Measurements from ENCODE around the gene PAX5. TPM values are rescaled to one million over a fixed set of nuclear protein-coding genes. Genes with fewer than 3 reads are reported as not detected.
A peak's percentile ranks its signal among the peaks of the same experiment; 100 is the strongest.

The PAX5 gene
- total RNA-seq, 3 donors from 2014 or later = 0.29 to 0.32 TPM; not detected in 1

- Histone ChIP-seq H3K4me1 (ENCODE audit: low read depth) (no peaks in the 10 kb centered on the region), H3K4me3 (no peak overlapping the region), H3K36me3 (ENCODE audit: low read depth) (no peaks in the 10 kb centered on the region), H3K9me3 (no peaks in the 10 kb centered on the region)
- ATAC-seq (no peak), DNase-seq (no peak)
- TF ChIP-seq CTCF (IDR thresholded peaks at IDR 0.05) = no peak
- intact Hi-C loops (cut with DNase I, micrococcal nuclease) = no loop called here
These were observed 67.5 kb downstream of the PAX5 start for GRCh38 chr9:36966371-36967097.

GRCh38 chr9:36964791-36965190 is 69.3 kb downstream of the PAX5 start:
- intact Hi-C loops (cut with DNase I, micrococcal nuclease) = no loop called here
- ATAC-seq = no peak
- Histone ChIP-seq H3K9me3 (no peaks in the 10 kb centered on the region), H3K36me3 (ENCODE audit: low read depth) (no peaks in the 10 kb centered on the region), H3K4me3 (no peak overlapping the region), H3K4me1 (ENCODE audit: low read depth) (no peaks in the 10 kb centered on the region)
- no peak for TF ChIP-seq CTCF (IDR thresholded peaks at IDR 0.05)
- DNase-seq = no peak

- H3K4me1 ChIP-seq (ENCODE audit: low read depth) = no peaks in the 10 kb centered on the region
- ATAC-seq (no peak), DNase-seq (no peak)
- no peaks in the 10 kb centered on the region for H3K36me3 ChIP-seq (ENCODE audit: low read depth)
- intact Hi-C loops (cut with DNase I, micrococcal nuclease) = no loop called here
- no peak overlapping the region for H3K4me3 ChIP-seq
- TF ChIP-seq CTCF (IDR thresholded peaks at IDR 0.05) = no peak
- H3K9me3 ChIP-seq = no peaks in the 10 kb centered on the region
These were observed 70.7 kb downstream of the PAX5 start for GRCh38 chr9:36963346-36963745.

- Histone ChIP-seq H3K9me3 (no peaks in the 10 kb centered on the region), H3K36me3 (ENCODE audit: low read depth) (no peaks in the 10 kb centered on the region), H3K4me3 (no peak overlapping the region), H3K4me1 (ENCODE audit: low read depth) (no peaks in the 10 kb centered on the region)
- no peak for ATAC-seq
- no peak for DNase-seq
- no peak for TF ChIP-seq CTCF (IDR thresholded peaks at IDR 0.05)
- intact Hi-C loops (cut with DNase I, micrococcal nuclease) = no loop called here
These were observed 71.4 kb downstream of the PAX5 start for GRCh38 chr9:36962691-36963090.

GRCh38 chr9:36961561-36962325 is 72.3 kb downstream of the PAX5 start:
- DNase-seq (peak in 1 of 3 donors; percentile 11), ATAC-seq (peak; percentile 25)
- H3K4me1 ChIP-seq (ENCODE audit: low read depth) = no peaks in the 10 kb centered on the region
- no peak for TF ChIP-seq CTCF (IDR thresholded peaks at IDR 0.05)
- H3K4me3 ChIP-seq = no peak overlapping the region
- intact Hi-C loops (cut with DNase I, micrococcal nuclease) = no loop called here
- H3K9me3 ChIP-seq = no peaks in the 10 kb centered on the region
- no peaks in the 10 kb centered on the region for H3K36me3 ChIP-seq (ENCODE audit: low read depth)

Measured in mucosa of descending colon (tissue), 3 donors.